ENCODE data around the gene TES.

Gene TES

GRCh38 chr7:116249969-116250553, 39.7 kb downstream of the TES start:
- DNase-seq, result no peak

- no peak for DNase-seq
Observed at GRCh38 chr7:116251675-116252074, 41.3 kb downstream of the TES start.

DNA sequence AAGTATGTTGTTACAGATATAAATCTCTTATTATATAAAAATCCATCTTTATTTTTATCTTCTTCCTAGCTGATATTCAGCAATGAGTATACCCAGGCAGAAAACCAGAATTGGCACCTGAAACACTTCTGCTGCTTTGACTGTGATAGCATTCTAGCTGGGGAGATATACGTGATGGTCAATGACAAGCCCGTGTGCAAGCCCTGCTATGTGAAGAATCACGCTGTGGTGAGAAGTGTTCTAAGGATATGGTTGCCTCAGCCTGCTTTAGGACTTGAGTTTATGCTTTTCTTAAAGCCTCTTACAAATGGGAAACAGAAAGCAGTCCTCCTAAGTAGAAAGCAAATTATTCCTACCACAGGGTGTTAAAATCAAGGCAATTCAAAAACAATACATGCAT, 41.9 kb downstream of the TES start:
- no peak for DNase-seq

- no peak for DNase-seq
Observed at GRCh38 chr7:116257156-116257555, 46.8 kb downstream of the TES start.

DNA sequence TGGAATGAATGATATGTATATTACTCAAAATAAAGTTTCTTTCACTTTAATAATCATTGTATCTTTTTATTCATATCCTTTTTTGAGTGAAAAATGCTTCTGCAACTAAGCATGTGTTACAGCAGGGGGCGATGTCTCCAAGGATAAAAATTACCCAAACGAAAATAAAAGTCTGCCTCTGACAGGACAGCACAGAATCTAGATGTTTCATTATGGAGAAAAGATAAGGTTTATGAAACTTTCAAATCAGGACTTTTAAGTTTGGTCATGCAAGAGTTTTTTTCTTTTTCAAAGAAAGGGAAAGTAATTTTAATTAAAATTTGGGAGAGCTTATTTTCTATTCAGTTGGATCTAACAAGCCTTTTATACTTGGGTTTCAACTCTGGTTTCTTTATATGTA, 48.4 kb downstream of the TES start:
- DNase-seq, result peak; percentile 2

DNA sequence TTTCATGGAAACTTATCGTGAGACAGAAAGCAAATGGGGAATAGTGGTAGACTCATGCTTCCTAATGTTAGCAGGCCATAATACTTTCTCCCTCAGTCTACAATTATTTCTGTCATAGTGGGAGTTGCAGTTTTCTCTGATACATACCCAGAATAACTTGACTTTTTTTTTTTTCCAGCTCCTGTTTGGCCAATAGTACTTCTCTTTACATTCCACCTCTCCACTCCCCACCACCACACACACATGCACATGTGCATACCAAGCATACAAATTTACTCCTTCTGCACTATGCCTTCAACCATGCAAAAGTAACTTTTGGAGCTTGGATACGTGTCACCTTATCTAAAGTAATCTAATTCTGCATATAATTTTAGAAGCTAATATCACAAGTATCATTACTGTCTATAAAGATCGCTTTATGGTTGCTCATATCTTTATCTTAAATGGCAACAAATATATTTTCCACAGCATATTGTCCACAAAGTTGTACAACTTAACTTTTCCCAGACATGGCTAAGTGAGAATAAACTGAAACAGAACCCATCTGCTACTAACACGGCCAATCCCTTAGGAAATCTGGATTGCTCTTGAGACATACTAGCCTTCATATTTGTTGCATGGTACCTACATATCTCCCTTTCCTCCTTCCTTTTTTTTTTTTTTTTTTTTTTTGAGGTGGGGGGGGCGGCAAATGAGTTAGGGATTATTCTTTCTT, 49.0 kb downstream of the TES start:
- DNase-seq, result no peak

GRCh38 chr7:116259871-116260440, 49.6 kb downstream of the TES start:
- no peak for DNase-seq

GRCh38 chr7:116261904-116262303, 51.6 kb downstream of the TES start:
- no peak for DNase-seq

DNA sequence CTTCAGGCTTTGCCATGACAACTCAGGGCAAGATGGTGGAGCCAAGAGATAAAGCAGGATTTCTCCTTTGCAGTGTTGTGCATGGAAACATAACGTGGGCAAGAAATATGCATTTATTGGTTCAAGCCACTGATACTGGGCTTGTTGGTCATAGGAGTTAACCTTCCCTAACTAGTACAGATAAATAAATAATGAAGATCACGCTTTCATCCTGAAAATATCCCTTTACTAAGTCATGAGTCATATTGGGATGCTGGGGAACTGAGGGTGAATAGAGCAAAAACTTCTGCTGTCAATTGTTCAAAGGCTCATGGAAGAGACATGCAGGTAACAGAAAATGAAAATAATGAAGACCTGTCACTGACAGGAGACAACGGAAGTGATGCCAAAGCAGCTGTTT, 55.5 kb downstream of the TES start:
- no peak for DNase-seq

GRCh38 chr7:116269466-116269865, 59.1 kb downstream of the TES start:
- no peak for DNase-seq

GRCh38 chr7:116271161-116271913, 61.0 kb downstream of the TES start:
- DNase-seq, result no peak

- no peak for DNase-seq
Observed at GRCh38 chr7:116271963-116272886, 61.9 kb downstream of the TES start.

GRCh38 chr7:116273283-116273917, 63.1 kb downstream of the TES start:
- no peak for DNase-seq

DNA sequence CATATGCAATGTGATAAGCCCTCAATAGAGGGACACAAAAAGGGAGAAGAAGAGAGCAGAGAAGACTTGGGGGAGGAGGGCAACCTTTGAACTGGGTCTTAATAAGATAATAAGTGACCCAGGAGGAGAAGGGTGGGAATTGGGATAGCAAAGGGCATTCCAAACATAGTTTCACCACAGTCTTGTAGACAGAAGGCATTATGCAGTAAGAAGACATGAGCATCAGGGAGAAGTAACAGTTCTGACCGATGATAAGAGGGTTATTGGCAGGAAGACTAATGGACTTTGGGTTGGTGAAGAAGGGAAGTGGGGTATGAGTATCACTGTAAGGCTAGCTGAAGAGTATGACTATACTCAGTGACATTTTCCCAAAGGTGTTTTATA, 63.6 kb downstream of the TES start:
- no peak for DNase-seq

- no peak for DNase-seq
Observed at GRCh38 chr7:116277070-116277469, 66.7 kb downstream of the TES start.

GRCh38 chr7:116279217-116279616, 68.9 kb downstream of the TES start:
- no peak for DNase-seq

DNA sequence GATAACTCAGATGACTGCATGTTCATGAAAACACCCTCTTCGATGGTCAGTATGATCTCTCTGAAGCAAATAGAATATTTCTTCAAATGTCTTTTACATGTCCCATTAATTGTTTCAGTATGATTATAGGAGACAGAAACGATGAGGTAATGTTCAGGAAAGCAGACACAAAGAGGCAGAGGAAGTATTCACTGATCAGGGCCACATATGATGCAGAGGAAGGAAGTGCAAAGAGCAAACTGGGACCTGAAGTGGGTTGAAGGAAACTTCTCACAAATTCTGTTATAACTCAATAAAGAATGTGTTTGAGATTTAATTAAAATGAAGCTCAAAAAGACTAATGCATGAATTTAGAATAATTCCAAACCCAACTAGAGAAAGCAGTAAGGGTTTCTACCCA, 70.5 kb downstream of the TES start:
- DNase-seq, result no peak

- DNase-seq, result no peak
Observed at GRCh38 chr7:116283595-116284204, 73.4 kb downstream of the TES start.

GRCh38 chr7:116284390-116284789, 74.1 kb downstream of the TES start:
- DNase-seq, result no peak

DNA sequence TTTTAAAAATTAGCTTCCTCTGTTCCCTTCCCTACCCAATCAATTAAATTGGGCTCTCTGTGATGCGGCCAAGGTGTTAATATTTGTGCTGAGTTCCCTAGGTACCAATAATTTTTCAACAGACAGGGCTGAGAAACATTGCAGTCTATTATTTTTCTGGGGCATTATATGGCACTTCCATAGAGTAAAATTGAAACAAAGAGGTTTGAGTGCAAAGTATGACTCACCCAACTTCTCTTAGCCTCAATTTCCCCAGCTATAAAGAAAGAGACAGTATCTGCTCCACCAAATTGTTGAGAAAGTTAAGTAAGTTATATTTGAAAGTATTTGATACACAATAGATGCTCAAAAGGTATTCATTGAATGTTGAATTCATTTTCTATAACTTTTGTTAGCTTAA, 74.9 kb downstream of the TES start:
- DNase-seq, result no peak

- DNase-seq, result no peak
Observed at GRCh38 chr7:116290740-116291139, 80.4 kb downstream of the TES start.

GRCh38 chr7:116291937-116292336, 81.6 kb downstream of the TES start:
- DNase-seq, result no peak

All from NCI-H510A treated with DMSO at 0.1 percent for 48 hours (cell line).